GM20431 (cell line): ENCODE data around the gene CUBN.

Source experiments
- in situ Hi-C: fragments of 300-500 bp; cut with MseI, MboI; formaldehyde crosslinking; loops from one replicate; pipeline ENCODE4 v1.15.0; 2020; ENCODE audit warnings: low sequenced_read_pairs; ENCODE audit not compliant: unreplicated experiment

CUBN gene

DNA sequence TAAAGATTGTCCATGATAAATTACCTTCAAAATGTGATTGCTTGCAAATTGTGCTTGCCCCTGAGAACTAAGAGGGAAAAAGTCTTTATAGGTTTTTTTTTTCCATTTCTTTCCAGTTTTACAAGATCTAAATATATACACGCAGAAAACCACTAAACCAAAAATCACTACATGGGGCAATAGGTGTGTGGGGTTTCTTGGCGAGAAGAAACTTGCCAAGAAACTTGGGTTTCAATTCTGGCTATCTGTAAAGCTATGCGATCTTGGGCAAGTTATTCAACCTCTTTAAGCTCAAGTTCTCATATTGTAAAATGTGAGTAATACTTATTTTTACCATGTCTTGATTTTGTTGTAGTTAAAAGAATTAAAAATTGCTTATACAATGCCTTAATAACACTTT is 17.0 kb downstream of the CUBN start:
- in situ Hi-C loops: no loop called here

DNA sequence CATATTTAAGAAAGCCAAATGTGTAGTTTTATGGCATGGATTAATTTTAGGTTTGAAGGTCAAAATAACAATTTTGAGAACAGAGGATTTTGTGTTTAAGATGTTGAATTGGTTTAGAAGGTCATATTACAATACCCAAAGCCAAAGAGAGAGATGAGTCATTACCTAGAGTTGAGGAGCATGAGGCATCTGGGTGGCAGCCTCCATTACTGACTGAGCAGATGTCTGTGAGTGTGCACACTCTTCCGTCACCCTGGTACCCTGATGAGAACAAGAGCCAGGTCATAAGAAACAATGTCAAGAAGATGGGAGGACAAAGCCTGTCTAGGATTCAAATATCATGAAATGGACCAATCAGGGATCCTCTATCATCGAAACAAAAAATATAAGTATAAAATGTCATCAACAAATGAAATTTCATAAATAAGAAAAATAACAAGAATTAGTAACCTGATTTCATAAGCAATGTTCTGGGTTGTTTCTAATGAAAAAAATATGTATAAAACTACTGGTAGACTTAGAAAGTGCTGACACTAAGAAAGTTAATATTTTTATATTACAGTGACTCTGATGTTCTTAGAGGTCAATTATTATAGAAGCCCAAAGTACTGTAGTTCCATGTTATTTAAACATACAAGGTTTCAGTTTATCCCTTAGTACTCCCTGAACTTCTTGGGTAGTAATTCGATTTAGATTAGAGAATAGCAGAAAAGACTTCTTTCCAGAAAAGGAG is 20.0 kb downstream of the CUBN start:
- in situ Hi-C loops: no loop called here

GRCh38 chr10:17109046-17109445 is 20.6 kb downstream of the CUBN start:
- in situ Hi-C loops: no loop called here

GRCh38 chr10:17106991-17107390 is 22.6 kb downstream of the CUBN start:
- in situ Hi-C loops: no loop called here

DNA sequence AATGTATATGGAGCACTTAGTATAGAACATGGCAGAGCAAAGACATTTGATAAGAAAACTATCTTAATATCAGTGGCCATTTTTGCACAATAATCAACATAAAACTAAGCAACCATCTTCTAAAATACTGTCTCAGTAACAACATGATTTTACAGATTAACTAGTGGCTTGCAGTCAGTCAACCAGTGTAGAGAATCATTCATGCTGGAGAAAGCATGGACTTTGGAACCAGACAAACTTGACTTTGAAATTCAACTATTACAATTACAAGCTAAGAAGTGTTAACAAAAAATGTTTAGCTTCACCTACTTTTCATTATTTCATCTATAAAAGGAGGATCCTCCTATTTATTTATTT is 27.7 kb downstream of the CUBN start:
- in situ Hi-C loops: no loop called here

- in situ Hi-C loops: no loop called here
Measured at GRCh38 chr10:17101257-17101909, 28.2 kb downstream of the CUBN start.

GRCh38 chr10:17100586-17100985 is 29.0 kb downstream of the CUBN start:
- in situ Hi-C loops: no loop called here

GRCh38 chr10:17098012-17098411 is 31.6 kb downstream of the CUBN start:
- in situ Hi-C loops: no loop called here

DNA sequence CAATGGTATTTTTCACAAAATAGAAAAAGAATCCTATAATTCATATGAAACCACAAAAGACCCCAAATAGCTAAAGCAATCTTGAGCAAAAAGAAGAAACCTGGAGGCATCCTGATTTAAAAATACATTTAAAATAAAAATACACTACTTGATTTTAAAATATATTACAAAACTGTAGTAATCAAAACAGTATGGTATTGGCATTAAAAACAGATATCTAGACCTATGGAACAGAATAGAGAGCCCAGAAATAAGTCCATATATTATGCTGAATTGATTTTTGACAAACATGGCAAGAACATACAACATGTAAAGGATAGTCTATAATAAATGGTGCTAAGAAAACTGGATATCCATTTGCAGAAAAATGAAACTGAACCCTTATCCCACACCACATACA is 34.8 kb downstream of the CUBN start:
- in situ Hi-C loops: no loop called here

DNA sequence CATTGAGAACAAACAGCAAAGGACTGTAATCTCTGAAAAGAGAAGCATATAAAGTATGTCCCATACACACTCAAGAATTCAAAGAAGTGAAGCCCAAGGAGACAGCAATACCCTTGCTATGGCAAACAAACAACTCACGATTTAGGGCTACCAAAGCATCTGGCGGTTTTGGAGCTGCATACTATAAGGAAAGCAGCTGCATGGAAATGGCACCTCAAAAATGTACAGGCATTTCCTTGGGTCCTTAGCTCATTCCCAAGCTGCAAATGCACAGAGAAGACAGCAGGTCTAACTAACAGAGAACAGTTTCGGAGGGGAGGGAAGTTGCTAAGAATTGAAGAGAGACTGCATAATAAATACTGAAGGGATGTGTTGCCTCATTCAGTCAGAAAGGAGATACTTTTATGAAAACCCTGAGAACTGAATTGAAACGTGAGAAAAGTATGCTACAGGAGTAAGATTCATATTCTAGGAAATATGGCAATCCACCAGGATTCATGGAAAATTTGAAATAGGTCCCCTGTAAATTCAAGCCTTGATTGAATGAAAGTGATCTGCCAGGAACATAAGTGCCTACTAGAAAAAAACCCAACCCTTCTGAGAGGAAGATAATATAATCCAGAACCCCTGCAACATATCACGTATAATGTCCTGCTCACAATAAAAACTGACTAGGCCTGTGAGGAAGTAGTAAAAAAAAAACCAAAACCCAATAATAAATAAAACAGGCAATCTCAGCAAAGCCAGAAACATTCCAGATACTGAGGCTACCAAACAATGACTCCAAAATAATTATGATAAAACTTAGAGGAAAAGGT is 36.4 kb downstream of the CUBN start:
- in situ Hi-C loops: no loop called here

DNA sequence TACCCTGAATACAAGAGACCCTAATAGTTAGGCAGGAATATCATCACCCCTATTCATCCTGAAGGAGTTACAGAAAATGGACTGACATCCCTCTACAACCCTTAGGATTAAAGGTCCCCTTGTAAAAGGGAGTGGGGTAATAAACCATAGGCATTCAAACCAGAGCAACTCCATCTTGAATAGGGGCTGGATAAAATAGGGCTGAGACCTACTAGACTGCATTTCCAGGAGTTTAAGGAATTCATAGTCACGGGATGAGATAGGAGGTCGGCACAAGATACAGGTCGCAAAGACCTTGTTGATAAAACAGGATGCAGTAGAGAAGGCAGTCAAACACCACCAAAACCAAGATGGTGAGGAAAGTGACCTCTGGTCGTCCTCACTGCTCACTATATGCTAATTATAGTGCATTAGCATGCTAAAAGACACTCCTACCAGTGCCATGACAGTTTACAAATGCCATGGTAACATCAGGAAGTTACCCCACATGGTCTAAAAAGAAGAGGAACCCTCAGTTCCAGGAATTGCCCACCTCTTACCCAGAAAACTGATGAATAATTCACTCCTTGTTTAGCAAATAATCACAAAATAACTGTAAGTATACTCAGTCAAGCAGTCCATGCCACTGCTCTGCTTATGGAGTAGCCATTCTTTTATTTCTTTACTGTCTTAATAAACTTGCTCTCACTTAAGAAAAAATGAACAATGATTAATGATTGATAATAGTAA is 37.2 kb downstream of the CUBN start:
- in situ Hi-C loops: no loop called here

- in situ Hi-C loops: no loop called here
Measured at GRCh38 chr10:17088118-17088806, 41.3 kb downstream of the CUBN start.

- in situ Hi-C loops: no loop called here
Measured at GRCh38 chr10:17086865-17087367, 42.7 kb downstream of the CUBN start.

- in situ Hi-C loops: no loop called here
Measured at GRCh38 chr10:17085011-17085725, 44.4 kb downstream of the CUBN start.

DNA sequence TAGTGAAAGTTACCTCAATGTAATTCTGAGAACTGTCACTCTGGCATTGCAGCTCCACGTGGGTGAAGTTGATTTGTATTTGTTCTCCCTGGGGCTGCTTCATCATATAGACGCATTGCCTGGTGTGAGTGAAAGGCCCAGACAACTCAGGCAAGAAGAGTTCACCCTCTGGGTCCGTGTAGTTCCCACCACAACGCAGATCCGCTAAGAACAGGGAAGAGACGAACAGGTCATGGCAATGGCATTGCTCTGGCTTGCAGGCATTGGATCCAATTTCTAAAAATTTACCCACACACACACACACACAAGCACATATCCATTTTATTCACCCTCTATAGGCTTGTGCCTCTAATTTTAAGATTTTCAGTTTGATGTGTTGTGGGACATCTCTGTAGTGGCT is 45.4 kb downstream of the CUBN start:
- in situ Hi-C loops: no loop called here

DNA sequence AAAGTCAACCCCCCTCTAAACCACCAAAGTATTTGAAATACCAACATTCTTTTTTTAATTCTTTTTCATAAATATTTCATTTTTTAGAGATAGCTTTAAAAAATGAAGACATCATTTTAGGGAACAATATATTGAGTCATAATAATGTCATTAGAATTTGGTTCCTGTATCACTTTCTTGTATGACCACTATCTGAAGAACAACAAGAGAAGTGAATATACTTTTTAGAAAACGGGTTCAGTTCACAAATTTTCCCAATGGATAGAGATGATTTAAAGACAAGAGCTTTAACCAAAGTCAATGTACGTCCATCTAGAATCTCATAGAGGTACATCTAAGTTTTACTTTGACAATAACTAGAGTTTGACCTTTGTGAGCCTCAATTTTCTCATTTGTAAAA is 48.2 kb downstream of the CUBN start:
- in situ Hi-C loops: no loop called here

DNA sequence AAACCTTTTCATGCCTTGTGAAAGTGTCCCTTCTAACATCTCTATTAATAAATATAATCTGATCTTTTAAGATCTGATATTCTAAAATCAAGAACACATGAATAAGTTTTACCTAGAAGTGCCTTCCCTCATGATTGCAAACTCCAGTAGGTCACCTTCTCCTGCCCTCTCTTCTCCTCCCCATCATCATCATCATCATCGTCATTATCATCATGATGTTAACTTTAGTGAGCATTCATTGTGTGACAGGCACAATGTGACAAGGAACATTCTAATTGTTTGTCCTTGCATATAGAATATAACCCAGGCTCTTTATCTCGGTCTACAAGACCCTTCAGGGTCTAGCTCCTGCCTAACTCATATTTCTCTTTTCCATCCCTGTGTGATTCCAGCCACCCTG is 51.7 kb downstream of the CUBN start:
- in situ Hi-C loops: no loop called here

DNA sequence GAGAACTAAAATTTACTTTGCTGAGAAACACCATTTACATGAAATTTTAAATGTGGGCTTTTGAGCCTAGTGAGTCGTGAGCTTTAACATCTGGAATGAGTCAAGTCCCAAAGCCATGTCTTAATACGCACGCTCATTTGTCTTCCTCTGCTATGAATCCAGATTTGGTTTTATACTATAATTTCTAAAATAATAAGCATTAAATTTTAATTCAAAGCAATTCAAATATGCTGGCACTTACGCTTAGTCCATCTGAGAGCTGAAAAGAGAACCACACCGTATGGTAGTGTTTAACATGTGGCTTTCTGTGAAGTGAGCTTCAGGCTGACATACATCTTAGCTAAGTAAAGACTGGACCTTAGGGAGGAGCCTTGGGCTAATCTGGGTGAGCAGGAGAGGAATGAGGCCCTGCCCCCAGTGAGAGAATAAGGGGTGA is 52.2 kb downstream of the CUBN start:
- in situ Hi-C loops: no loop called here
